T-helper 1 cell treated with Interleukin-12 subunit alpha and Interleukin-12 subunit beta and Interleukin-4 antibody, amounts not matched to agents 30 μg/mL and 1 μg/mL, for 36 hours (primary cell): Measurements from ENCODE around the gene NMNAT3.

Source experiments
- H3K27ac Mint-ChIP-seq: one replicate; pipeline ENCODE4 v1.8.0; 2021; ENCODE audit warnings: mild to moderate bottlenecking, mixed read lengths
- H3K27me3 Mint-ChIP-seq: one replicate; pipeline ENCODE4 v1.8.0; 2021; ENCODE audit warnings: low read depth, mixed read lengths
- H3K36me3 Mint-ChIP-seq: one replicate; pipeline ENCODE4 v1.8.0; 2021; ENCODE audit warnings: low read depth, mixed read lengths
- H3K4me1 Mint-ChIP-seq: one replicate; pipeline ENCODE4 v1.8.0; 2021; ENCODE audit warnings: low read depth, mixed read lengths
- H3K4me3 Mint-ChIP-seq: one replicate; pipeline ENCODE4 v1.8.0; 2021; ENCODE audit warnings: mild to moderate bottlenecking, moderate library complexity, mixed read lengths
- H3K9me3 Mint-ChIP-seq: one replicate; pipeline ENCODE4 v1.8.0; 2021; ENCODE audit warnings: mixed read lengths

Gene NMNAT3

GRCh38 chr3:139664958-139665357, 12.8 kb downstream of the NMNAT3 start:
- Mint-ChIP-seq H3K27ac (no peak overlapping the region), H3K4me3 (no peak overlapping the region), H3K36me3 (no peaks in the 10 kb centered on the region), H3K9me3 (no peaks in the 10 kb centered on the region), H3K4me1 (no peaks in the 10 kb centered on the region), H3K27me3 (no peaks in the 10 kb centered on the region)

- H3K4me1 Mint-ChIP-seq = no peaks in the 10 kb centered on the region
- H3K4me3 Mint-ChIP-seq = no peak overlapping the region
- no peaks in the 10 kb centered on the region for H3K9me3 Mint-ChIP-seq
- H3K27me3 Mint-ChIP-seq = no peaks in the 10 kb centered on the region
- no peak overlapping the region for H3K27ac Mint-ChIP-seq
- H3K36me3 Mint-ChIP-seq = no peaks in the 10 kb centered on the region
Measured at GRCh38 chr3:139660269-139660668, 17.5 kb downstream of the NMNAT3 start.

GRCh38 chr3:139659511-139659910, 18.3 kb downstream of the NMNAT3 start:
- Mint-ChIP-seq H3K27me3 (no peaks in the 10 kb centered on the region), H3K9me3 (no peaks in the 10 kb centered on the region), H3K36me3 (no peaks in the 10 kb centered on the region), H3K27ac (no peak overlapping the region), H3K4me3 (no peak overlapping the region), H3K4me1 (no peaks in the 10 kb centered on the region)

- no peaks in the 10 kb centered on the region for H3K9me3 Mint-ChIP-seq
- no peaks in the 10 kb centered on the region for H3K4me1 Mint-ChIP-seq
- no peak overlapping the region for H3K27ac Mint-ChIP-seq
Measured at GRCh38 chr3:139657936-139658335, 19.8 kb downstream of the NMNAT3 start.

GRCh38 chr3:139657434-139657833, 20.3 kb downstream of the NMNAT3 start:
- H3K27me3 Mint-ChIP-seq = no peaks in the 10 kb centered on the region
- no peak overlapping the region for H3K27ac Mint-ChIP-seq
- no peak overlapping the region for H3K4me3 Mint-ChIP-seq
- H3K9me3 Mint-ChIP-seq = no peaks in the 10 kb centered on the region
- H3K36me3 Mint-ChIP-seq = no peaks in the 10 kb centered on the region
- no peaks in the 10 kb centered on the region for H3K4me1 Mint-ChIP-seq

More at GRCh38 chr3:139657936-139658335, 19.8 kb downstream of the NMNAT3 start:
- Mint-ChIP-seq H3K4me3 (no peak overlapping the region), H3K27me3 (no peaks in the 10 kb centered on the region), H3K36me3 (no peaks in the 10 kb centered on the region)

GRCh38 chr3:139655909-139656595, 21.7 kb downstream of the NMNAT3 start:
- no peaks in the 10 kb centered on the region for H3K36me3 Mint-ChIP-seq
- no peak overlapping the region for H3K4me3 Mint-ChIP-seq
- no peaks in the 10 kb centered on the region for H3K9me3 Mint-ChIP-seq
- H3K27ac Mint-ChIP-seq = no peak overlapping the region
- H3K4me1 Mint-ChIP-seq = no peaks in the 10 kb centered on the region
- H3K27me3 Mint-ChIP-seq = no peaks in the 10 kb centered on the region

- no peaks in the 10 kb centered on the region for H3K36me3 Mint-ChIP-seq
- H3K4me1 Mint-ChIP-seq = no peaks in the 10 kb centered on the region
- no peak overlapping the region for H3K27ac Mint-ChIP-seq
- no peaks in the 10 kb centered on the region for H3K27me3 Mint-ChIP-seq
- no peaks in the 10 kb centered on the region for H3K9me3 Mint-ChIP-seq
- no peak overlapping the region for H3K4me3 Mint-ChIP-seq
Measured at GRCh38 chr3:139654637-139655365, 23.0 kb downstream of the NMNAT3 start.

- no peak overlapping the region for H3K4me3 Mint-ChIP-seq
- H3K4me1 Mint-ChIP-seq = no peaks in the 10 kb centered on the region
- H3K27me3 Mint-ChIP-seq = no peaks in the 10 kb centered on the region
- no peaks in the 10 kb centered on the region for H3K9me3 Mint-ChIP-seq
- H3K27ac Mint-ChIP-seq = no peak overlapping the region
- H3K36me3 Mint-ChIP-seq = no peaks in the 10 kb centered on the region
Measured at GRCh38 chr3:139653582-139653981, 24.2 kb downstream of the NMNAT3 start.

GRCh38 chr3:139652561-139652960, 25.2 kb downstream of the NMNAT3 start:
- Mint-ChIP-seq H3K36me3 (no peaks in the 10 kb centered on the region), H3K27ac (no peak overlapping the region), H3K9me3 (no peaks in the 10 kb centered on the region), H3K27me3 (no peaks in the 10 kb centered on the region), H3K4me3 (no peak overlapping the region), H3K4me1 (no peaks in the 10 kb centered on the region)

- H3K4me1 Mint-ChIP-seq = peaks cover 7% of the 10 kb centered on the region
- no peak overlapping the region for H3K4me3 Mint-ChIP-seq
- H3K27me3 Mint-ChIP-seq = no peaks in the 10 kb centered on the region
- H3K9me3 Mint-ChIP-seq = no peaks in the 10 kb centered on the region
- H3K27ac Mint-ChIP-seq = no peak overlapping the region
- H3K36me3 Mint-ChIP-seq = no peaks in the 10 kb centered on the region
Measured at GRCh38 chr3:139647866-139648435, 29.8 kb downstream of the NMNAT3 start.

GRCh38 chr3:139646512-139646911, 31.3 kb downstream of the NMNAT3 start:
- no peak overlapping the region for H3K4me3 Mint-ChIP-seq
- H3K27me3 Mint-ChIP-seq = no peaks in the 10 kb centered on the region
- H3K36me3 Mint-ChIP-seq = no peaks in the 10 kb centered on the region
- no peaks in the 10 kb centered on the region for H3K9me3 Mint-ChIP-seq
- H3K4me1 Mint-ChIP-seq = peaks cover 10% of the 10 kb centered on the region
- H3K27ac Mint-ChIP-seq = no peak overlapping the region

- Mint-ChIP-seq H3K27ac (no peak overlapping the region), H3K4me3 (no peak overlapping the region), H3K4me1 (peaks cover 24% of the 10 kb centered on the region), H3K27me3 (no peaks in the 10 kb centered on the region), H3K36me3 (no peaks in the 10 kb centered on the region), H3K9me3 (no peaks in the 10 kb centered on the region)
Measured at GRCh38 chr3:139642996-139643395, 34.8 kb downstream of the NMNAT3 start.

GRCh38 chr3:139640456-139640855, 37.3 kb downstream of the NMNAT3 start:
- no peaks in the 10 kb centered on the region for H3K36me3 Mint-ChIP-seq
- H3K9me3 Mint-ChIP-seq = no peaks in the 10 kb centered on the region
- no peak overlapping the region for H3K27ac Mint-ChIP-seq

GRCh38 chr3:139639662-139640061, 38.1 kb downstream of the NMNAT3 start:
- peak overlapping the region; percentile 41 for H3K27ac Mint-ChIP-seq
- no peaks in the 10 kb centered on the region for H3K36me3 Mint-ChIP-seq
- no peaks in the 10 kb centered on the region for H3K27me3 Mint-ChIP-seq
- no peaks in the 10 kb centered on the region for H3K9me3 Mint-ChIP-seq
- H3K4me3 Mint-ChIP-seq = no peak overlapping the region
- H3K4me1 Mint-ChIP-seq = peaks cover 22% of the 10 kb centered on the region

More at GRCh38 chr3:139640456-139640855, 37.3 kb downstream of the NMNAT3 start:
- peaks cover 23% of the 10 kb centered on the region for H3K4me1 Mint-ChIP-seq
- H3K4me3 Mint-ChIP-seq = no peak overlapping the region
- no peaks in the 10 kb centered on the region for H3K27me3 Mint-ChIP-seq

- Mint-ChIP-seq H3K27ac (no peak overlapping the region), H3K36me3 (no peaks in the 10 kb centered on the region), H3K9me3 (no peaks in the 10 kb centered on the region), H3K4me1 (peaks cover 22% of the 10 kb centered on the region), H3K4me3 (no peak overlapping the region), H3K27me3 (no peaks in the 10 kb centered on the region)
Measured at GRCh38 chr3:139638518-139638917, 39.3 kb downstream of the NMNAT3 start.
